Regular cardiac myocyte (primary cell): ENCODE measurements around the gene CD63. TPM values are rescaled to one million over a fixed set of nuclear protein-coding genes. Genes with fewer than 3 reads are reported as not detected.

Source experiments
- total RNA-seq: library from RNA; depleted of rRNA; stranded (reverse); fragments of >200 nt; gene quantifications from 2 replicates; pipeline ENCODE4 v1.2.3, GENCODE V29; 2014

The CD63 gene
- total RNA-seq: 2,526 and 3,459 TPM in 2 replicates

GRCh38 chr12:55728939-55729818 is at the start of gene CD63:
Gene CD63, minus strand, starts transcription at chr12:55729009. Its CDS starts 668 bp downstream, at chr12:55728341.

GRCh38 chr12:55742719-55743405 is 14.1 kb upstream of the CD63 start, which contains the start of gene GDF11:
Gene GDF11, plus strand, starts transcription at chr12:55743122. Its CDS starts 195 bp downstream, at chr12:55743317.

GRCh38 chr12:55720071-55720564 is 8.7 kb downstream of the CD63 start, which contains the start of gene RDH5:
Gene RDH5, plus strand, starts transcription at chr12:55720393. Its CDS starts 792 bp downstream, at chr12:55721185.

GRCh38 chr12:55715833-55716581 is 12.8 kb downstream of the CD63 start, which contains the start of gene BLOC1S1:
Gene BLOC1S1, plus strand, starts transcription at chr12:55716046. Its CDS starts 6 bp downstream, at chr12:55716052.

GRCh38 chr12:55707841-55708694 is 20.7 kb downstream of the CD63 start, which contains the start of gene ITGA7:
Gene ITGA7, minus strand, starts transcription at chr12:55707904. Its CDS starts 222 bp downstream, at chr12:55707682.

Other genes with a start within 250 kb of the CD63 start
- not detected in 2 replicates for gene OR6C68, start 236.6 kb downstream of the CD63 start, total RNA-seq
- not detected in 2 replicates for gene OR6C4, start 179.4 kb downstream of the CD63 start, total RNA-seq
- not detected in 2 replicates for gene OR2AP1, start 156.5 kb downstream of the CD63 start, total RNA-seq
- not detected in 2 replicates for gene OR10P1, start 92.1 kb downstream of the CD63 start, total RNA-seq
- gene ITGA7, start 21.1 kb downstream of the CD63 start, total RNA-seq: 47.5 and 99.8 TPM in 2 replicates
- 48.2 and 76.1 TPM in 2 replicates for gene BLOC1S1, start 13.0 kb downstream of the CD63 start, total RNA-seq
- gene RDH5, start 8.6 kb downstream of the CD63 start, total RNA-seq: 37.8 and 53.0 TPM in 2 replicates
- 2.8 and 7.7 TPM in 2 replicates for gene GDF11, start 14.1 kb upstream of the CD63 start, total RNA-seq
- gene SARNP, start 88.7 kb upstream of the CD63 start, total RNA-seq: 74.1 and 103 TPM in 2 replicates
- gene ORMDL2, start 89.0 kb upstream of the CD63 start, total RNA-seq: 17.5 and 27.0 TPM in 2 replicates
- 73.0 and 77.3 TPM in 2 replicates for gene DNAJC14, start 100.6 kb upstream of the CD63 start, total RNA-seq
- gene MMP19, start 113.9 kb upstream of the CD63 start, total RNA-seq: 2.5 and 7.3 TPM in 2 replicates
- gene PYM1, start 198.9 kb upstream of the CD63 start, total RNA-seq: 31.0 and 36.0 TPM in 2 replicates
- 29.3 and 34.7 TPM in 2 replicates for gene DGKA, start 202.2 kb upstream of the CD63 start, total RNA-seq
- gene PMEL, start 237.0 kb upstream of the CD63 start, total RNA-seq: 1.1 and 1.7 TPM in 2 replicates
- gene CDK2, start 237.8 kb upstream of the CD63 start, total RNA-seq: 16.1 and 55.8 TPM in 2 replicates
- gene RAB5B, start 245.1 kb upstream of the CD63 start, total RNA-seq: 42.2 and 43.1 TPM in 2 replicates